ENCODE results near the gene DCHS2. TPM values are rescaled to one million over a fixed set of nuclear protein-coding genes. Genes with fewer than 3 reads are reported as not detected.

The DCHS2 gene
- total and polyA plus RNA-seq, 4 donors, result 3.2 to 15.5 (median 7.6) TPM

DNA sequence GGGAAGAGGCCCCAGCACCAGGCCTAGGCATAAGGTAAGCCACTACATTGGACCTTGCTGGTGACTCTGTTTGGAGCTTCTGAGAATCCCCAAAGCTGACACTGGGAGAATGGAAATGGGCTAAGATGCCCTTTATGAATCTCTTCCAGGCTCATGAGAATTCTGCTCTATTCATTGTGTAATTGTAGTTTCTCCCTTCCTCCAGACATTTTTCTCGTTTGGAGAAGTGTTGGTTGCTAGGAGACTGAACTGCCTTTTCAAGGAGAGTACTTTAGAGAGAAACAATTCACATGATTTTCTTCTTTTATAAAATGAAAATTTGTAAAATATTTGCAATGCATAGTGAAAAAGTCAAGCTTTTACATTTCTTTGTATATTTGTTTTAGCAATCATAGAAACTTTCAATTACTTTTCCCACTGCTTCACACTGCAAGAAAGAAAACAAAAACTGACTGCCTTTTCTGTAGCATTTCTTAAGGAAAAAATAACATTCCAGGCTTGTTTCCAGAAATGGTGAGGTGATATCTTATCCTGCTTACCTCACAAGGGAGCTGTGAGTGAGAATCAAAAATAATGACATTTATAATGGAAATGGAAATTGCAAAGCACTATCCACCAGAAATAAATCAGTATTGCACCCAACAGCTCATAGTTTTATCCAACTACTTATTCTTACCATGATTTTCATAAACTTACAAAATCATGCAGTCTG lies 24.9 kb upstream of the DCHS2 start:
- H3K36me3 ChIP-seq (ENCODE audit: control insufficient read depth, insufficient read depth, low read length), result no peaks in the 10 kb centered on the region
- peak in 3 of 6 donors; percentile 42 to 86 (median 77) for DNase-seq (ENCODE audit: low read depth in 4 of 6, low spot score in 6 of 6)
- no peak overlapping the region for H3K4me3 ChIP-seq (ENCODE audit: low read depth, low read length)
- H3K27me3 ChIP-seq (ENCODE audit: control insufficient read depth, insufficient read depth, low read length), result no peaks in the 10 kb centered on the region
- H3K27ac ChIP-seq (ENCODE audit: low read depth, low read length), result peak overlapping the region; percentile 57
- no CpG with 5 or more reads among the region's 1 CpG for WGBS (ENCODE audit: insufficient coverage)
- peaks cover 19% of the 10 kb centered on the region for H3K4me1 ChIP-seq (ENCODE audit: control insufficient read depth, insufficient read depth, low read length)
- H3K9me3 ChIP-seq (ENCODE audit: control insufficient read depth, insufficient read depth, low read length), result no peaks in the 10 kb centered on the region

DNA sequence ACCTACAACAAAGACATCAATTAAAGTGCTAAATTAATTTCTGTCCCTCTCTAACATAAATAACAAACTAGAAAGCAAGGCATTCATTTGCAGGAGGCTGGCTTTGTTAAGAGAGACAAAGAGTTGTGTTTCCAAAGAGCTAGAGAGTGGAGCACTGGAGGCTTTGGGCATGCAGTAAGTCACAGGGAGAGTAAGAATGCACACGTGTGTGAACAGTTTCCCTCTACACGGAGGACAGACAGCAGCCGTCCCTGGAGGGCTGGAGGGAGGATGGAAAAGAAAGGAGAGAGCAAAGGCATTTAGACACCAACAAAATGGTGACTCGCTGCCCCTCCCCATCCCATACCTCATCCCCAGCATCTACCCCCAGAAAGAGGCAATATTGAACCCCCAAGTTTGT lies 20.4 kb upstream of the DCHS2 start:
- no peak for DNase-seq (ENCODE audit: low read depth in 4 of 6, low spot score in 6 of 6)
- WGBS (ENCODE audit: insufficient coverage), result 40% methylated on average over 1 of the region's 4 CpGs

DNA sequence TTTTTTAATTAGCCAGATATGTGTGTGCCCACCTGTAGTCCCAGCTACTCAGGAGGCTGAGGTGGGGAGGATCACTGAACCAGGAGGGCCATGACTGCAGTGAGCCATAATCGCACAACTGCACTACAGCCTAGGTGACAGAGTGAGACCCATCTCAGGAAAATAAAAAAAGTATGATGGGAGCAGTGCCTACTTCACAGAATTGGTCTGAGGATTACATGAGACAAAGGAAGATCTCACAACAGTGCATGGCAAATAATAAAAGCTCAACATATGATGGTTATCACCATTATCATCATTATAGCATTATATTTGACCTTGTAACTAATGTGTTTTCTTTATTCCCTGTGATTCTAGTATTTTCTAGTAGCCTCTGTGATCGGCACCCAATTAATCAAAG lies 19.9 kb upstream of the DCHS2 start:
- H3K4me1 ChIP-seq (ENCODE audit: control insufficient read depth, insufficient read depth, low read length), result peaks cover 11% of the 10 kb centered on the region
- no peaks in the 10 kb centered on the region for H3K9me3 ChIP-seq (ENCODE audit: control insufficient read depth, insufficient read depth, low read length)
- no peak overlapping the region for H3K4me3 ChIP-seq (ENCODE audit: low read depth, low read length)
- 60% methylated on average over 1 of the region's 2 CpGs for WGBS (ENCODE audit: insufficient coverage)
- no peaks in the 10 kb centered on the region for H3K36me3 ChIP-seq (ENCODE audit: control insufficient read depth, insufficient read depth, low read length)
- peaks cover 2% of the 10 kb centered on the region for H3K27me3 ChIP-seq (ENCODE audit: control insufficient read depth, insufficient read depth, low read length)
- DNase-seq (ENCODE audit: low read depth in 4 of 6, low spot score in 6 of 6), result no peak
- no peak overlapping the region for H3K27ac ChIP-seq (ENCODE audit: low read depth, low read length)

More for the DNA sequence above, 20.4 kb upstream of the DCHS2 start:
- Histone ChIP-seq H3K9me3 (ENCODE audit: control insufficient read depth, insufficient read depth, low read length) (no peaks in the 10 kb centered on the region), H3K27ac (ENCODE audit: low read depth, low read length) (no peak overlapping the region), H3K36me3 (ENCODE audit: control insufficient read depth, insufficient read depth, low read length) (no peaks in the 10 kb centered on the region), H3K4me3 (ENCODE audit: low read depth, low read length) (no peak overlapping the region), H3K27me3 (ENCODE audit: control insufficient read depth, insufficient read depth, low read length) (peaks cover 2% of the 10 kb centered on the region), H3K4me1 (ENCODE audit: control insufficient read depth, insufficient read depth, low read length) (peaks cover 11% of the 10 kb centered on the region)

DNA sequence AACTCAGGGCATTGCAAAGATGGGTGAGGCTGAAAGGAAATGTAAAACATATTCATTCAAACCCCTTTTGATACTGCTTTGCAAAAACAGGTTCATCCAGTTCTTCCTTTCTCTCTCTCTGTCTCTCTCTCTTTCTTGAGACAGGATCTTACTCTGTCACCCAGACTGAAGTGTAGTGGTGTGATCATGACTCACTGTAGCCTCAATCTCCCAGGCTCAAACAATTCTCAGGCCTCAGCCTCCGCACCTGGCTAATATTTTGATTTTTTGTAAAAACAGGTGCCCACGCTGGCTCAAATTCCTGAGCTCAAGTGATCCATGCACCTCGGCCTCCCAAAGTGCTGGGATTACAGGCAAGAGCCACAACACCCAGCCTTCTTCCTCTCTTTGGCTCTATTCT lies 15.6 kb upstream of the DCHS2 start:
- Histone ChIP-seq H3K36me3 (ENCODE audit: control insufficient read depth, insufficient read depth, low read length) (no peaks in the 10 kb centered on the region), H3K9me3 (ENCODE audit: control insufficient read depth, insufficient read depth, low read length) (no peaks in the 10 kb centered on the region), H3K27ac (ENCODE audit: low read depth, low read length) (no peak overlapping the region), H3K27me3 (ENCODE audit: control insufficient read depth, insufficient read depth, low read length) (peaks cover 6% of the 10 kb centered on the region), H3K4me3 (ENCODE audit: low read depth, low read length) (no peak overlapping the region), H3K4me1 (ENCODE audit: control insufficient read depth, insufficient read depth, low read length) (peaks cover 2% of the 10 kb centered on the region)
- 80% methylated on average over 3 of the region's 3 CpGs for WGBS (ENCODE audit: insufficient coverage)
- no peak for DNase-seq (ENCODE audit: low read depth in 4 of 6, low spot score in 6 of 6)

DNA sequence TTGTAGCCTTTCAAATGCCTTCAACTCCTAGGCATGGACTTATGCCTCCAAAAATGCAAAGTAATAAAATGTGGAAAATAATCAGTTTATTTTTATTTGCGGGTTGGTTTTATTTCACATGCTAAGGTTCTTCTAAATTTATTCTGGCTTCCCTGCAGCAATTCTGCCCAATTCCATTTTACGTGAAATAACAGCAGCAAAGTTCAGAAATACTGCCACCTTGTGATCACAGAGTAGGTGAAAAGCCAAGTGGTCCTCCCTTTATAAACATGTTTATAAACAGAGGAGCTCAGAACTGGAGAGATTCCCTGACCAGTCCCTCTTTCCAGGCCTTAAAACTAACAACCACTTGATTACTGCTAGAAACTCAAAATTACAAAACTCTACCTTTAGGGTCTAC lies 14.7 kb upstream of the DCHS2 start:
- Histone ChIP-seq H3K9me3 (ENCODE audit: control insufficient read depth, insufficient read depth, low read length) (no peaks in the 10 kb centered on the region), H3K27ac (ENCODE audit: low read depth, low read length) (no peak overlapping the region), H3K4me1 (ENCODE audit: control insufficient read depth, insufficient read depth, low read length) (no peaks in the 10 kb centered on the region), H3K4me3 (ENCODE audit: low read depth, low read length) (no peak overlapping the region), H3K27me3 (ENCODE audit: control insufficient read depth, insufficient read depth, low read length) (peaks cover 10% of the 10 kb centered on the region), H3K36me3 (ENCODE audit: control insufficient read depth, insufficient read depth, low read length) (no peaks in the 10 kb centered on the region)
- no CpG with 5 or more reads among the region's 2 CpGs for WGBS (ENCODE audit: insufficient coverage)
- DNase-seq (ENCODE audit: low read depth in 4 of 6, low spot score in 6 of 6), result peak in 3 of 6 donors; percentile 61 to 92 (median 77)

DNA sequence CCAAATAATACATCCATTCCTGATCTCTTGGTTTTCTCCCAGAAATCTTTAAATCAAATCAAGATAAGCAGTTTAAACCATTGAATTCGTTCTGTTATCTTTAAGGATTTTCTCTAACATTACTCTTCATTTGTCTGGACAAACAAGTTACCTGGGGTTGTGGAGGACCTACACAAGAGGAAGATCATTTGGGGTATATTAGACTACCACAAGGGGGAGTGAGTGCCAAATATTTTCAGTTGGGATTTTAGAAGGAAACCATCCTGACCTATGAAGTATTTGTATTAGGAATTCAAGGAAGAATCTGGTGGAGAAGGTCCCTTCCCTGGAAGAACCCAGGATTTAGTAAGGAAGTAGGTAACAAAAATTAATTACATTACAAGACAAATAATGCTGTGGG lies 12.0 kb upstream of the DCHS2 start:
- Histone ChIP-seq H3K36me3 (ENCODE audit: control insufficient read depth, insufficient read depth, low read length) (no peaks in the 10 kb centered on the region), H3K4me3 (ENCODE audit: low read depth, low read length) (no peak overlapping the region), H3K27me3 (ENCODE audit: control insufficient read depth, insufficient read depth, low read length) (peaks cover 15% of the 10 kb centered on the region), H3K9me3 (ENCODE audit: control insufficient read depth, insufficient read depth, low read length) (no peaks in the 10 kb centered on the region), H3K27ac (ENCODE audit: low read depth, low read length) (no peak overlapping the region), H3K4me1 (ENCODE audit: control insufficient read depth, insufficient read depth, low read length) (no peaks in the 10 kb centered on the region)
- no CpG with 5 or more reads among the region's 1 CpG for WGBS (ENCODE audit: insufficient coverage)
- DNase-seq (ENCODE audit: low read depth in 4 of 6, low spot score in 6 of 6), result no peak

DNA sequence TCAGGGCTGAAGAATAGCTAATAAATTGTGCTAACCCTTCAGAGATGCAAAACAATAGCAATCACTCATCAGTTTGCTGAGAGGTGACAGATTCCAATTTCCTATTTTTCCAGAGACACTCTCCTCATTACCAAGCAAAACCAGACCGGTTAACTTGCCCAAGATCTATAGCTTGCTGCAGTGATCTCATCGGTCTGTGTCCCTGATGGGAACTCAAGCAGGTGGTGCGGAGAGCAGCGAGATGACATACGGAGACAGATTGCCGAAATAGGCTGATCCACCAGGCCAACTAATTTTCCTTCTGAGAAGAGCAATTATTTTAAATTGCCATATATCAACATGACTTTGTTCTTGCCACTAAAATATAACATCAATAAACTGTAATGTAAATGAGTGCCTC lies 10.5 kb upstream of the DCHS2 start:
- no peaks in the 10 kb centered on the region for H3K4me1 ChIP-seq (ENCODE audit: control insufficient read depth, insufficient read depth, low read length)
- H3K27ac ChIP-seq (ENCODE audit: low read depth, low read length), result no peak overlapping the region
- H3K4me3 ChIP-seq (ENCODE audit: low read depth, low read length), result no peak overlapping the region
- H3K9me3 ChIP-seq (ENCODE audit: control insufficient read depth, insufficient read depth, low read length), result no peaks in the 10 kb centered on the region
- peaks cover 19% of the 10 kb centered on the region for H3K27me3 ChIP-seq (ENCODE audit: control insufficient read depth, insufficient read depth, low read length)
- 40% methylated on average over 2 of the region's 6 CpGs for WGBS (ENCODE audit: insufficient coverage)
- DNase-seq (ENCODE audit: low read depth in 4 of 6, low spot score in 6 of 6), result peak in 1 of 6 donors; percentile 58
- no peaks in the 10 kb centered on the region for H3K36me3 ChIP-seq (ENCODE audit: control insufficient read depth, insufficient read depth, low read length)

DNA sequence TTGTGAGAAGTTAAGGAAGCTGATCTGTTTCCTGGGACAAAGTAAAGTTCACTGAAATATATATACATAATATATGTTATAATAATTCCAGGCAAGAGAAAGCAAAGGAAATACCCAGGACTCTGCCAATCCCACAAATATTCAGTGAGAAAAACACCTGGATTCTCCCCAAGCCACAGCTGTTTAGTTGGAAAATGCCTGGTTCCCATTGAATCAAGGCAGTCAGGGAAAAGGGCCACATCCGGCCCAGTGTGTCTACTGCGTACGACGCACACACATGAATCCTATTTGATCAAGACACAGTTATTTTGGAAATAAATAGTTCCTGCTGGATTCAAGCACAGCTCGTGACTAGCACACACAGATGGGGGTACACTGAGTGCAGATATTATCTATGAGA lies 6.3 kb upstream of the DCHS2 start:
- H3K4me3 ChIP-seq (ENCODE audit: low read depth, low read length), result no peak overlapping the region
- DNase-seq (ENCODE audit: low read depth in 4 of 6, low spot score in 6 of 6), result no peak
- no peak overlapping the region for H3K27ac ChIP-seq (ENCODE audit: low read depth, low read length)
- no peaks in the 10 kb centered on the region for H3K36me3 ChIP-seq (ENCODE audit: control insufficient read depth, insufficient read depth, low read length)
- peaks cover 31% of the 10 kb centered on the region for H3K27me3 ChIP-seq (ENCODE audit: control insufficient read depth, insufficient read depth, low read length)
- H3K9me3 ChIP-seq (ENCODE audit: control insufficient read depth, insufficient read depth, low read length), result no peaks in the 10 kb centered on the region
- no peaks in the 10 kb centered on the region for H3K4me1 ChIP-seq (ENCODE audit: control insufficient read depth, insufficient read depth, low read length)
- WGBS (ENCODE audit: insufficient coverage), result no CpG with 5 or more reads among the region's 5 CpGs

DNA sequence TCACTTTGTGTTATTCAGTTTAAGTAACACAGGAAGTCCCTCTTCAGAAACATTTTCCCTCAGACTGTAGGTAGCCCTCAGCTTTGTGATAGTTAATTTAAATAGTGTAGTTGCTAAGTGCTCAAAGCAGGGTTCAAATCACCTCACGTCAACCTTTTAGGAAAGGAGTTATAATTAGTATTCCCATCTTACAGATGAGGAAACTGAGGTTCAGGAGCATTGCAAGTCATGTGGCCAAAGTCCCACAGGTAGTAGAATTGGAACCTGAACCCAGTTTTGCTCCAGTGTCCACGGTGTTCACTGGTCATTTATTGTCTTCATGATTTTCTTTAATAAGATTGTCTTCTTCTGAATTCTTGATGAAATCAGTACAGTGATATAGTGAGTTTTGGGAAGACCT lies 4.3 kb upstream of the DCHS2 start:
- WGBS (ENCODE audit: insufficient coverage), result 90% methylated on average over 2 of the region's 2 CpGs
- Histone ChIP-seq H3K36me3 (ENCODE audit: control insufficient read depth, insufficient read depth, low read length) (no peaks in the 10 kb centered on the region), H3K27me3 (ENCODE audit: control insufficient read depth, insufficient read depth, low read length) (peaks cover 39% of the 10 kb centered on the region), H3K4me3 (ENCODE audit: low read depth, low read length) (no peak overlapping the region), H3K27ac (ENCODE audit: low read depth, low read length) (no peak overlapping the region), H3K4me1 (ENCODE audit: control insufficient read depth, insufficient read depth, low read length) (peaks cover 17% of the 10 kb centered on the region), H3K9me3 (ENCODE audit: control insufficient read depth, insufficient read depth, low read length) (no peaks in the 10 kb centered on the region)
- no peak for DNase-seq (ENCODE audit: low read depth in 4 of 6, low spot score in 6 of 6)

DNA sequence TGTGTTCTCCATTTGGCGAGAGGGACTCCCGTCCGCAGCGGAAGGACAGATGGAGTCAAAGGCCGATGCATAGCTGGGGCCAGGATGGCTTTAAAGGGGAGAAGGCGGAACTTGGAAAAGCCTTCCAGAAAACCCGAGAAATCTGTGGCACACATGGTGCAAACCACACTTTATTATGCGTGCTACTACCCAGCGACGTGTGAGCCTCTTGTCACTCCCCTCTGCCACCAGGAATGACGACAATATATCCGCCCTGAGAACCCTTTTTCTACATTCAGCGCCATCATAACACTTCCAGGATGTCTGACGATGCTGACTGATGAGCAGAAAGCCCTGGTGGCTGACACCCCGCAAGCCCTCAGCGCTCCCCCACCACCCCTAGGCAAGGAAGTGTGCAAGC lies 689 bp upstream of the DCHS2 start:
- Histone ChIP-seq H3K27ac (ENCODE audit: low read depth, low read length) (no peak overlapping the region), H3K9me3 (ENCODE audit: control insufficient read depth, insufficient read depth, low read length) (no peaks in the 10 kb centered on the region), H3K4me3 (ENCODE audit: low read depth, low read length) (peak overlapping the region; percentile 51), H3K4me1 (ENCODE audit: control insufficient read depth, insufficient read depth, low read length) (peaks cover 34% of the 10 kb centered on the region), H3K36me3 (ENCODE audit: control insufficient read depth, insufficient read depth, low read length) (no peaks in the 10 kb centered on the region), H3K27me3 (ENCODE audit: control insufficient read depth, insufficient read depth, low read length) (peaks cover 48% of the 10 kb centered on the region)
- DNase-seq (ENCODE audit: low read depth in 4 of 6, low spot score in 6 of 6), result peak in 1 of 6 donors; percentile 63
- 11% methylated on average over 12 of the region's 16 CpGs for WGBS (ENCODE audit: insufficient coverage)

Data from spinal cord (tissue), 10 donors.